ENCODE results near the gene CABYR. TPM values are rescaled to one million over a fixed set of nuclear protein-coding genes. Genes with fewer than 3 reads are reported as not detected.

The CABYR gene
- total and polyA plus RNA-seq, 2 of the 8 experiments (the other 6 are each of a cell fraction or from before 2014, with no cell fraction given): 14.5 to 18.8 TPM

- no peak for TF ChIP-seq CHD7 (IDR thresholded peaks at IDR 0.05; ENCODE audit: insufficient replicate concordance, low read length)
- TF ChIP-seq SUZ12 (IDR thresholded peaks at IDR 0.05; ENCODE audit: low read length): no peak
- TF ChIP-seq YY1 (IDR thresholded peaks at IDR 0.05; ENCODE audit: low read depth, low read length): no peak
- TF ChIP-seq RAD21 (IDR thresholded peaks at IDR 0.05 in 1 of 2, conservative IDR thresholded peaks at IDR 0.05 in 1 of 2; ENCODE audit: low read depth in 2 of 2, low read length in 2 of 2): no peak
- TF ChIP-seq CEBPB (IDR thresholded peaks at IDR 0.05; ENCODE audit: low read depth, low read length): no peak
Measured at GRCh38 chr18:24103320-24104021, 35.4 kb upstream of the CABYR start (continued).

Data from H1 (cell line).